ENCODE results near the gene PALM3. TPM values are rescaled to one million over a fixed set of nuclear protein-coding genes. Genes with fewer than 3 reads are reported as not detected.

The PALM3 gene
- total RNA-seq, 1 experiment from 2014 or later, result 0.54 TPM

DNA sequence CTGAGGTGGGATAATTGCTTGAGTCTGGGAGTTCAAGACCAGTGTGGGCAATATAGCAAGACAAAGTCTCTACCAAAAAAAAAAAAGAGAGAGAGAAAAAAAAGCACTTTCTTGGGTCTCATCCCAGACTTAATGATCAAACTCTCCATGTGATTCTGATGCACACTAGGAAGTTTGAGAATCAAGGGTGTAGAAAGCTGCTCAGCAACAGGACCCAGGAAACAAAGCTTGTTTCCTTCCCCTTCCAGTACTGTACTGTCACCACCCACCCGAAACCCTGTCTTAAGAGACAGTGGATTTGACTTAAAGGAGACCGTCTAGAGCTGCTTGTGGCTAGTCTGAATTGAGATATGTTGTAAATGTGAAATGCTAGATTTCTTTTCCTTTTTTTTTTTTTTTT lies 16.5 kb upstream of the PALM3 start:
- no peak for DNase-seq (ENCODE audit: low read depth, low spot score)
- intact Hi-C loops (cut with micrococcal nuclease; ENCODE audit: unreplicated experiment) (loop anchor here (5.0 kb wide), 1 partner anchor 196 kb away; no protein-coding TSS in a partner anchor), in situ Hi-C loops (cut with HindIII; ENCODE audit: low pct_unique_long_range_greater_than_20kb, low sequenced_read_pairs) (no loop called here)
- ChIA-PET CTCF (no interaction called here), POLR2A (interaction anchor here (0.7 kb wide), 1 partner anchor 201 kb away, joined by 5 read pairs; no protein-coding TSS in a partner anchor)
- ATAC-seq, result no peak
- Histone ChIP-seq H3K4me3 (ENCODE audit: low read depth in 2 of 2, low read length in 2 of 2) (no peak overlapping the region), H3K36me3 (ENCODE audit: control insufficient read depth, insufficient read depth, low read length) (no peaks in the 10 kb centered on the region; the same call in 1 of the 2 replicates), H3K4me1 (ENCODE audit: control insufficient read depth, insufficient read depth, low read length) (peaks cover 8% of the 10 kb centered on the region), H3K9me3 (ENCODE audit: control insufficient read depth, insufficient read depth, low read depth, low read length) (no peaks in the 10 kb centered on the region), H3K27ac (ENCODE audit: low read length) (no peak overlapping the region), H3K27me3 (ENCODE audit: control insufficient read depth, insufficient read depth, low read length) (no peaks in the 10 kb centered on the region)
- TF ChIP-seq, protein P1, sequence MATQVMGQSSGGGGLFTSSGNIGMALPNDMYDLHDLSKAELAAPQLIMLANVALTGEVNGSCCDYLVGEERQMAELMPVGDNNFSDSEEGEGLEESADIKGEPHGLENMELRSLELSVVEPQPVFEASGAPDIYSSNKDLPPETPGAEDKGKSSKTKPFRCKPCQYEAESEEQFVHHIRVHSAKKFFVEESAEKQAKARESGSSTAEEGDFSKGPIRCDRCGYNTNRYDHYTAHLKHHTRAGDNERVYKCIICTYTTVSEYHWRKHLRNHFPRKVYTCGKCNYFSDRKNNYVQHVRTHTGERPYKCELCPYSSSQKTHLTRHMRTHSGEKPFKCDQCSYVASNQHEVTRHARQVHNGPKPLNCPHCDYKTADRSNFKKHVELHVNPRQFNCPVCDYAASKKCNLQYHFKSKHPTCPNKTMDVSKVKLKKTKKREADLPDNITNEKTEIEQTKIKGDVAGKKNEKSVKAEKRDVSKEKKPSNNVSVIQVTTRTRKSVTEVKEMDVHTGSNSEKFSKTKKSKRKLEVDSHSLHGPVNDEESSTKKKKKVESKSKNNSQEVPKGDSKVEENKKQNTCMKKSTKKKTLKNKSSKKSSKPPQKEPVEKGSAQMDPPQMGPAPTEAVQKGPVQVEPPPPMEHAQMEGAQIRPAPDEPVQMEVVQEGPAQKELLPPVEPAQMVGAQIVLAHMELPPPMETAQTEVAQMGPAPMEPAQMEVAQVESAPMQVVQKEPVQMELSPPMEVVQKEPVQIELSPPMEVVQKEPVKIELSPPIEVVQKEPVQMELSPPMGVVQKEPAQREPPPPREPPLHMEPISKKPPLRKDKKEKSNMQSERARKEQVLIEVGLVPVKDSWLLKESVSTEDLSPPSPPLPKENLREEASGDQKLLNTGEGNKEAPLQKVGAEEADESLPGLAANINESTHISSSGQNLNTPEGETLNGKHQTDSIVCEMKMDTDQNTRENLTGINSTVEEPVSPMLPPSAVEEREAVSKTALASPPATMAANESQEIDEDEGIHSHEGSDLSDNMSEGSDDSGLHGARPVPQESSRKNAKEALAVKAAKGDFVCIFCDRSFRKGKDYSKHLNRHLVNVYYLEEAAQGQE (IDR thresholded peaks at IDR 0.05; ENCODE audit: insufficient read depth in 1 of 2, low read depth in 2 of 2, low read length in 1 of 2), result no peak
- TF ChIP-seq POLR2AphosphoS5 (IDR thresholded peaks at IDR 0.05; ENCODE audit: low read depth, low read length), result no peak
- TF ChIP-seq, protein P2, sequence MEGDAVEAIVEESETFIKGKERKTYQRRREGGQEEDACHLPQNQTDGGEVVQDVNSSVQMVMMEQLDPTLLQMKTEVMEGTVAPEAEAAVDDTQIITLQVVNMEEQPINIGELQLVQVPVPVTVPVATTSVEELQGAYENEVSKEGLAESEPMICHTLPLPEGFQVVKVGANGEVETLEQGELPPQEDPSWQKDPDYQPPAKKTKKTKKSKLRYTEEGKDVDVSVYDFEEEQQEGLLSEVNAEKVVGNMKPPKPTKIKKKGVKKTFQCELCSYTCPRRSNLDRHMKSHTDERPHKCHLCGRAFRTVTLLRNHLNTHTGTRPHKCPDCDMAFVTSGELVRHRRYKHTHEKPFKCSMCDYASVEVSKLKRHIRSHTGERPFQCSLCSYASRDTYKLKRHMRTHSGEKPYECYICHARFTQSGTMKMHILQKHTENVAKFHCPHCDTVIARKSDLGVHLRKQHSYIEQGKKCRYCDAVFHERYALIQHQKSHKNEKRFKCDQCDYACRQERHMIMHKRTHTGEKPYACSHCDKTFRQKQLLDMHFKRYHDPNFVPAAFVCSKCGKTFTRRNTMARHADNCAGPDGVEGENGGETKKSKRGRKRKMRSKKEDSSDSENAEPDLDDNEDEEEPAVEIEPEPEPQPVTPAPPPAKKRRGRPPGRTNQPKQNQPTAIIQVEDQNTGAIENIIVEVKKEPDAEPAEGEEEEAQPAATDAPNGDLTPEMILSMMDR (IDR thresholded peaks at IDR 0.05), result no peak
- TF ChIP-seq SIN3A (IDR thresholded peaks at IDR 0.05; ENCODE audit: borderline replicate concordance, insufficient read depth, low read depth, low read length), result no peak
- BruUV-seq (replicated peaks), result no TSS peak

DNA sequence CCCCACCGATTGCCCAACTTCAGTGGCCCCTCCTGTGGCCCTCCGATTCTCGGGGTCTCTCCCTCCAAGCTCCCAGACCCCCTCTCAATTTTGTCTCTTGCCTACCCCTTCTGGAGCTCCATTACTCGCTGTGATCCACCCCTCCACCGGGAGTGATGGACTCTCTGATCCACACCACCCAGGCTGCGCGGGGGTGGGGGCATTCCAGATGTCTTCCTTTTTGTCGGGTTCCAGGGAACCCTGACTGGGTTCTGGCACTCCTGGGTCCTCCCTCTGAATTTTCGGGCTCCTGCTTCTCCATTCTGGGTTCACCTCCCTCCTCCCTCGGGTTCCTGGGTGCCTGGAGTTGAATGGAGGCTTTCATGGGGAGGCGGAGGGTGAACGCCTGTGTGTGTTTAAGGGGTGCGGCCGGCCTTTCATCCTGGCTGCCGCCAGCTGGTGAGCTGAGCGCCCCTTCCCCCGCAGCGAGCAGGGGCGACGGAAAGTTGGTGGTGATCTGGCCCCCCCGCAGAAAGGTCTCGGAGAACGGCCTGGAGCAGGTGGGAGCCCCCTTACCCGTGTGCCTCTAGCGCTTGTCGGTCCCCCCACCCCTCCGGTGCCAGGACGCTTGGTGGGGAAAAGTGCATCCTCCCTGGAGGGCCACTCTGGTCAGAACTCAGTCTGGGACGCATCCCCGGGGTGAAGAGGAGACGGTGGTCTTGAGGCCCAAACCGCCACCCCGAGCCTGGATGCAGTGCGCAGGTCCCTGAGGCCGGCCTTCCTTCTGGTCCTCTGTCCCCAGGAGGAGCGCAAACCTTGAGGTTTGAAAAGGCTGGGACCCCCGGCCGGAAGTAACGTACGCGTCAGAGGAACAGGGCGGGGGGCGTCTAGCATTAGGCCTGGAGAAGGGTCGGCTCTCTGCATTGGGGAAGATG lies 12.3 kb upstream of the PALM3 start:
- no peaks in the 10 kb centered on the region for H3K27me3 ChIP-seq (ENCODE audit: control insufficient read depth, insufficient read depth, low read length)
- H3K4me3 ChIP-seq (ENCODE audit: low read depth in 2 of 2, low read length in 2 of 2), result peak overlapping the region; percentile 59 to 84
- TF ChIP-seq, protein P2 (IDR thresholded peaks at IDR 0.05), result no peak
- TF ChIP-seq TCF7L2 (IDR thresholded peaks at IDR 0.05; ENCODE audit: low read depth, low read length), result peak; percentile 41; the same call in 1 of the 2 replicates
- in situ Hi-C loops (cut with HindIII; ENCODE audit: low pct_unique_long_range_greater_than_20kb, low sequenced_read_pairs) (no loop called here), intact Hi-C loops (cut with micrococcal nuclease; ENCODE audit: unreplicated experiment) (no loop called here)
- no peaks in the 10 kb centered on the region; the same call in 1 of the 2 replicates for H3K36me3 ChIP-seq (ENCODE audit: control insufficient read depth, insufficient read depth, low read length)
- ChIA-PET POLR2A (no interaction called here), CTCF (interaction anchor here (1.5 kb wide), 1 partner anchor 194 kb away, joined by 6 read pairs; no protein-coding TSS in a partner anchor)
- DNase-seq (ENCODE audit: low read depth, low spot score) (no peak), ATAC-seq (peak; percentile 44)
- no peaks in the 10 kb centered on the region for H3K9me3 ChIP-seq (ENCODE audit: control insufficient read depth, insufficient read depth, low read depth, low read length)
- peaks cover 2% of the 10 kb centered on the region; the same call in 1 of the 2 replicates for H3K4me1 ChIP-seq (ENCODE audit: control insufficient read depth, insufficient read depth, low read length)
- BruUV-seq (replicated peaks), result no TSS peak
- peak overlapping the region; percentile 81 for H3K27ac ChIP-seq (ENCODE audit: low read length)

Data from Panc1 (cell line).